Esophagus muscularis mucosa (tissue), 4 donors: Measurements from ENCODE around the gene UBLCP1. TPM values are rescaled to one million over a fixed set of nuclear protein-coding genes. Genes with fewer than 3 reads are reported as not detected.

Experiments used
- DNase-seq: peaks from one replicate; pipeline ENCODE4 v3.0.0-alpha.2; 2017; ENCODE audit errors: extremely low spot score
- H3K27ac ChIP-seq, 4 donors: fragments of 200-600 bp; sonication (generic); replicated peaks in 1 of 4; 1 replicate in 3 of 4; 2 replicates in 1 of 4; pipeline ENCODE4 v1.5.1; 2016 to 2019; ENCODE audit warnings: mild to moderate bottlenecking in 1 of 4
- H3K27me3 ChIP-seq, 4 donors: fragments of 200-600 bp; sonication (generic); one replicate each; pipeline versions ENCODE4 v1.5.1 to v1.6.0; 2016 to 2019
- H3K36me3 ChIP-seq, 4 donors: fragments of 200-600 bp; sonication (generic); one replicate each; pipeline ENCODE4 v1.5.1; 2016 to 2019
- H3K4me1 ChIP-seq, 4 donors: fragments of 200-600 bp; sonication (generic); one replicate each; pipeline ENCODE4 v1.5.1; 2016 to 2019
- H3K4me3 ChIP-seq, 4 donors: fragments of 200-600 bp; sonication (generic); 1 replicate in 2 of 4; 2 replicates in 2 of 4; pipeline ENCODE4 v1.5.1; 2016 to 2019; ENCODE audit warnings: mild to moderate bottlenecking in 4 of 4, moderate library complexity in 1 of 4
- H3K9me3 ChIP-seq, 4 donors: fragments of 200-600 bp; sonication (generic); 1 replicate in 3 of 4; 2 replicates in 1 of 4; pipeline ENCODE4 v1.5.1; 2016 to 2019
- CTCF ChIP-seq, 3 experiments: fragments of 200-600 bp in 2 of 3; fragments of 450-650 bp in 1 of 3; sonication (generic) in 2 of 3; IDR thresholded peaks; one replicate each; pipeline ENCODE4 v1.5.1; 2017 to 2019; ENCODE audit warnings: antibody characterized with exemption in 3 of 3, mild to moderate bottlenecking in 2 of 3, moderate library complexity in 1 of 3
- EP300 ChIP-seq: sonication (generic); formaldehyde crosslinking; IDR thresholded peaks from one replicate; pipeline ENCODE4 v1.6.1; 2017; ENCODE audit warnings: antibody characterized with exemption
- POLR2A ChIP-seq: fragments of 450-650 bp; IDR thresholded peaks from one replicate; pipeline ENCODE4 v1.6.1; 2017; ENCODE audit warnings: antibody characterized with exemption, moderate library complexity, mild to moderate bottlenecking, low read depth
- POLR2AphosphoS5 ChIP-seq, 2 donors: sonication (generic); formaldehyde crosslinking; IDR thresholded peaks; one replicate each; pipeline ENCODE4 v1.6.1; 2017; ENCODE audit warnings: antibody characterized with exemption in 2 of 2
- WGBS: methylation state at CpG from one replicate; pipeline ENCODE4 v1.1.5; 2018; 5-methylcytosine and 5-hydroxymethylcytosine counted together
- intact Hi-C: fragments of 100-400 bp; cut with DNase I; formaldehyde crosslinking; loops from one replicate; pipeline ENCODE4 v1.15.1; 2023
- small RNA-seq, 3 donors: library from RNA; depleted of rRNA; stranded (forward); fragments of <200 nt; gene quantifications; one replicate each; pipeline ENCODE3, GENCODE V24; 2016
- total RNA-seq, 4 donors: library from RNA; depleted of rRNA; stranded (reverse); fragments of >200 nt; gene quantifications; one replicate each; pipeline versions ENCODE4 v1.1.0 to v1.2.1, GENCODE V29; 2016

The UBLCP1 gene
- total RNA-seq, 4 donors from 2014 or later: 17.5 to 22.8 (median 21.1) TPM

- intact Hi-C loops: no loop called here
- 69% methylated on average over 1 of the region's 1 CpG for WGBS
- no peak overlapping the region for H3K27ac ChIP-seq
- H3K36me3 ChIP-seq: no peaks in the 10 kb centered on the region
- peaks cover 4 to 17% (median 9%) of the 10 kb centered on the region in 4 donors for H3K4me1 ChIP-seq
- H3K9me3 ChIP-seq: no peaks in the 10 kb centered on the region
- peak; percentile 8 for DNase-seq
- H3K27me3 ChIP-seq: peaks cover 0 to 33% (median 6%) of the 10 kb centered on the region in 4 donors
- no peak overlapping the region for H3K4me3 ChIP-seq
- TF ChIP-seq CTCF (IDR thresholded peaks at IDR 0.05): no peak
- no peak for TF ChIP-seq POLR2AphosphoS5 (IDR thresholded peaks at IDR 0.05)
- no peak for TF ChIP-seq POLR2A
- TF ChIP-seq EP300: no peak
Measured at GRCh38 chr5:159333545-159333925, 70.4 kb downstream of the UBLCP1 start.

Small RNA genes within 50 kb of the gene (small RNA-seq; reads per million reads assigned to genes)
- gene RF00263 (0 reads per million in 3 donors), gene RNU4ATAC2P (0 reads per million in 3 donors)

Other genes with a start within 250 kb of the UBLCP1 start
- 10 to 100 TPM; 15.8 to 26.7 (median 21.6) TPM for gene EBF1, start 163.4 kb upstream of the UBLCP1 start, total RNA-seq
- 10 to 100 TPM; 50.5 to 84.1 (median 63.9) TPM for gene RNF145, start 53.7 kb upstream of the UBLCP1 start, total RNA-seq
- gene IL12B, start 67.2 kb downstream of the UBLCP1 start, total RNA-seq: under 1 TPM in 1 of 4 donors, not detected in 3; 0.17 TPM